ENCODE measurements around the gene SERTAD4.

DNA sequence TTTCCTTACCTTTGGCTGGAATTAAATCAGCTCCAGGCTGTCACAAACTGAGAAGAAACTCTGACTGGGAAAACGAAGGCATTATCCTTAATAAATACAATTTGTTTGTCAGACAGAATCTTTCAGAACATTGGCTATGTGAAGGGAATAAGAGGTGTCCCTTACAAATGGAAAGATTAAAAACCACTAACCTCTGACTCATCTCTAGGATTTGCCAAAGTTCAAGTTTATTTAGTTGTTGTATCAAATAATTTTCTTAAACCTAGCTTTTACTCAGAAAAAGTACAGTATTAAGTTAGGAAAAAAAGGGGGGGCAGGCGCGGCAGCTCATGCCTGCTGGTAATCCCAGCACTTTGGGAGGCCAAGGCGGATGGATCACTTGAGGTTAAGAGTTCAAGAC lies 15.7 kb downstream of the SERTAD4 start:
- TF ChIP-seq POLR2AphosphoS5 (IDR thresholded peaks at IDR 0.05) (no peak), POLR2A (IDR thresholded peaks at IDR 0.05) (no peak)
- TF ChIP-seq, protein P1, sequence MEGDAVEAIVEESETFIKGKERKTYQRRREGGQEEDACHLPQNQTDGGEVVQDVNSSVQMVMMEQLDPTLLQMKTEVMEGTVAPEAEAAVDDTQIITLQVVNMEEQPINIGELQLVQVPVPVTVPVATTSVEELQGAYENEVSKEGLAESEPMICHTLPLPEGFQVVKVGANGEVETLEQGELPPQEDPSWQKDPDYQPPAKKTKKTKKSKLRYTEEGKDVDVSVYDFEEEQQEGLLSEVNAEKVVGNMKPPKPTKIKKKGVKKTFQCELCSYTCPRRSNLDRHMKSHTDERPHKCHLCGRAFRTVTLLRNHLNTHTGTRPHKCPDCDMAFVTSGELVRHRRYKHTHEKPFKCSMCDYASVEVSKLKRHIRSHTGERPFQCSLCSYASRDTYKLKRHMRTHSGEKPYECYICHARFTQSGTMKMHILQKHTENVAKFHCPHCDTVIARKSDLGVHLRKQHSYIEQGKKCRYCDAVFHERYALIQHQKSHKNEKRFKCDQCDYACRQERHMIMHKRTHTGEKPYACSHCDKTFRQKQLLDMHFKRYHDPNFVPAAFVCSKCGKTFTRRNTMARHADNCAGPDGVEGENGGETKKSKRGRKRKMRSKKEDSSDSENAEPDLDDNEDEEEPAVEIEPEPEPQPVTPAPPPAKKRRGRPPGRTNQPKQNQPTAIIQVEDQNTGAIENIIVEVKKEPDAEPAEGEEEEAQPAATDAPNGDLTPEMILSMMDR (IDR thresholded peaks at IDR 0.05): no peak
